HCT116 (cell line): Measurements from ENCODE around the gene OSBPL5. TPM values are rescaled to one million over a fixed set of nuclear protein-coding genes. Genes with fewer than 3 reads are reported as not detected.

ENCODE experiments used
- ATAC-seq: fragments of 200-7000 bp; cut with Tn5 transposase; 2 replicates; pipeline ENCODE4 v1.9.1; 2020; ENCODE audit warnings: mild to moderate bottlenecking, moderate library complexity
- BruUV-seq: library from RNA; stranded (reverse); fragments of 400-500 nt; replicated peaks from 2 replicates; lab custom pipeline; 2021; lab: Mats Ljungman, UMichigan
- CTCF ChIA-PET: fragments of 300-600 bp; sonication (Branson Sonifier 250); formaldehyde crosslinking; loops from one replicate; lab custom pipeline; 2021; ENCODE audit warnings: antibody characterized with exemption; lab: Charles Lee
- POLR2A ChIA-PET: fragments of 300-600, 350-600 bp; sonication (Branson Sonifier 250); formaldehyde crosslinking; loops from one replicate; lab custom pipeline; 2021; ENCODE audit warnings: antibody characterized with exemption; lab: Charles Lee
- RAD21 ChIA-PET, 2 experiments: fragments of 300-600 bp; sonication (Branson Sonifier 250); formaldehyde crosslinking; loops; one replicate each; lab custom pipeline; 2023; ENCODE audit warnings: low total read pairs in 2 of 2; ENCODE audit not compliant: uncharacterized antibody in 2 of 2, unreplicated experiment in 2 of 2, low non-redundant PET in 1 of 2; lab: Charles Lee
- DNase-seq: peaks from one replicate; pipeline ENCODE4 v3.0.0-alpha.2; 2010; ENCODE audit warnings: low read depth, low spot score
- H2AFZ ChIP-seq: fragments of 200-600 bp; shearing (Covaris generic), sonication (generic); 2 replicates; pipeline ENCODE4 v1.6.1; 2017; ENCODE audit warnings: low read depth, mixed run types, mixed read lengths, antibody characterized with exemption, low read length; ENCODE audit not compliant: poor library complexity, severe bottlenecking
- H3K27ac ChIP-seq: 2 replicates; pipeline ENCODE4 v1.5.1; 2012; ENCODE audit warnings: low read depth, low read length
- H3K27me3 ChIP-seq: fragments of 200-600 bp; sonication (generic); 2 replicates; pipeline ENCODE4 v1.6.1; 2016; ENCODE audit warnings: mixed run types, low read length, mixed read lengths; ENCODE audit not compliant: insufficient read depth
- H3K36me3 ChIP-seq, 2 experiments: fragments of 200-500 bp in 1 of 2; fragments of 200-600 bp in 1 of 2; sonication (Bioruptor generic) in 1 of 2; sonication (generic) in 1 of 2; 2 replicates each; pipeline versions ENCODE4 v1.5.1 to v1.6.1; 2014 to 2016; ENCODE audit warnings: low read length in 2 of 2, inconsistent platforms in 1 of 2, mixed read lengths in 1 of 2, mixed run types in 1 of 2; ENCODE audit not compliant: insufficient read depth in 2 of 2, control insufficient read depth in 1 of 2
- H3K4me1 ChIP-seq, 2 experiments: fragments of 200-600 bp in 1 of 2; sonication (generic) in 1 of 2; 2 replicates each; pipeline versions ENCODE4 v1.5.1 to v1.6.1; 2012 to 2017; ENCODE audit warnings: low read length in 2 of 2, inconsistent platforms in 1 of 2, mild to moderate bottlenecking in 1 of 2, mixed read lengths in 1 of 2, mixed run types in 1 of 2, moderate library complexity in 1 of 2; ENCODE audit not compliant: insufficient read depth in 2 of 2, control insufficient read depth in 1 of 2
- H3K4me2 ChIP-seq: fragments of 200-600 bp; sonication (generic); 2 replicates; pipeline ENCODE4 v1.6.1; 2017; ENCODE audit warnings: mixed run types, low read length, mixed read lengths
- H3K4me3 ChIP-seq, 2 experiments: fragments of 200-600 bp in 1 of 2; sonication (generic) in 1 of 2; replicated peaks in 1 of 2; 2 replicates each; pipeline ENCODE4 v1.5.1; 2011 to 2016; ENCODE audit warnings: low read length in 2 of 2, control low read depth in 1 of 2, low read depth in 1 of 2, mild to moderate bottlenecking in 1 of 2, mixed read lengths in 1 of 2, mixed run types in 1 of 2
- H3K79me2 ChIP-seq: fragments of 200-600 bp; sonication (generic); 2 replicates; pipeline ENCODE4 v1.6.1; 2017; ENCODE audit warnings: mild to moderate bottlenecking, mixed run types, low read length, moderate library complexity, mixed read lengths; ENCODE audit not compliant: insufficient read depth
- H3K9ac ChIP-seq: fragments of 200-600 bp; sonication (generic); 2 replicates; pipeline ENCODE4 v1.6.1; 2016; ENCODE audit warnings: low read length, mixed read lengths
- H3K9me2 ChIP-seq: fragments of 200-600 bp; sonication (generic), shearing (Covaris generic); 2 replicates; pipeline ENCODE4 v1.6.1; 2017; ENCODE audit warnings: mixed run types, mild to moderate bottlenecking, moderate library complexity; ENCODE audit not compliant: insufficient read depth
- H3K9me3 ChIP-seq, 2 experiments: fragments of 200-500 bp in 1 of 2; fragments of 200-600 bp in 1 of 2; sonication (Bioruptor generic) in 1 of 2; sonication (generic) in 1 of 2; 2 replicates each; pipeline ENCODE4 v1.6.1; 2014 to 2017; ENCODE audit warnings: low read length in 2 of 2, mixed read lengths in 2 of 2, inconsistent platforms in 1 of 2, low read depth in 1 of 2, mild to moderate bottlenecking in 1 of 2, mixed run types in 1 of 2, moderate library complexity in 1 of 2; ENCODE audit not compliant: control insufficient read depth in 1 of 2, insufficient read depth in 1 of 2
- H4K20me1 ChIP-seq: fragments of 200-600 bp; sonication (generic), shearing (Covaris generic); 2 replicates; pipeline ENCODE4 v1.6.1; 2017; ENCODE audit warnings: mixed run types, mild to moderate bottlenecking, moderate library complexity; ENCODE audit not compliant: insufficient read depth
- ATF3 ChIP-seq: IDR thresholded peaks from 2 replicates; pipeline ENCODE4 v1.6.1; 2012
- CBX3 ChIP-seq: IDR thresholded peaks from 2 replicates; pipeline ENCODE4 v1.6.1; 2012; ENCODE audit warnings: low read depth
- CEBPB ChIP-seq: IDR thresholded peaks from 2 replicates; pipeline ENCODE4 v1.6.1; 2012; ENCODE audit warnings: low read depth
- CTCF ChIP-seq, 3 experiments: fragments of 200-600 bp in 1 of 3; sonication (generic) in 1 of 3; IDR thresholded peaks in 2 of 3; conservative IDR thresholded peaks in 1 of 3; 2 replicates each; pipeline ENCODE4 v1.5.1; 2012 to 2017; ENCODE audit warnings: low read depth in 2 of 3, low read length in 2 of 3, antibody characterized with exemption in 1 of 3, borderline replicate concordance in 1 of 3, control low read depth in 1 of 3, mild to moderate bottlenecking in 1 of 3, mixed read lengths in 1 of 3, mixed run types in 1 of 3, moderate library complexity in 1 of 3; ENCODE audit not compliant: insufficient read depth in 1 of 3
- EGR1 ChIP-seq: IDR thresholded peaks from 2 replicates; pipeline ENCODE4 v1.6.1; 2012; ENCODE audit warnings: low read depth
- EZH2phosphoT487 ChIP-seq: fragments of 200-600 bp; IDR thresholded peaks from 2 replicates; pipeline ENCODE4 v1.6.1; 2018; ENCODE audit warnings: antibody characterized with exemption, borderline replicate concordance
- JUND ChIP-seq: IDR thresholded peaks from 2 replicates; pipeline ENCODE4 v1.6.1; 2012
- POLR2A ChIP-seq: IDR thresholded peaks from 2 replicates; pipeline ENCODE4 v1.7.0; 2011; ENCODE audit warnings: borderline replicate concordance; ENCODE audit not compliant: insufficient read depth, insufficient read length; ENCODE audit errors: extremely low read depth
- POLR2AphosphoS5 ChIP-seq: IDR thresholded peaks from 2 replicates; pipeline ENCODE4 v1.6.1; 2011; ENCODE audit warnings: mild to moderate bottlenecking, low read depth, low read length, moderate library complexity
- RAD21 ChIP-seq: IDR thresholded peaks from 2 replicates; pipeline ENCODE4 v1.6.1; 2012; ENCODE audit warnings: low read depth, mild to moderate bottlenecking
- SP1 ChIP-seq: IDR thresholded peaks from 2 replicates; pipeline ENCODE4 v1.6.1; 2012; ENCODE audit warnings: low read depth
- SRF ChIP-seq: IDR thresholded peaks from 2 replicates; pipeline ENCODE4 v1.6.1; 2012; ENCODE audit warnings: low read depth
- TCF7L2 ChIP-seq: IDR thresholded peaks from 2 replicates; pipeline ENCODE4 v1.7.0; 2011; ENCODE audit warnings: borderline replicate concordance, inconsistent platforms; ENCODE audit not compliant: insufficient read depth, insufficient read length; ENCODE audit errors: extremely low read depth
- intact Hi-C: fragments of 100-400 bp; cut with micrococcal nuclease; formaldehyde crosslinking; loops from 2 replicates; pipeline ENCODE4 v1.10.0; 2022
- total RNA-seq: library from RNA; stranded (reverse); gene quantifications from one replicate; pipeline ENCODE4 v1.2.1, GENCODE V29; 2021; ENCODE audit not compliant: unreplicated experiment

The OSBPL5 gene
- total RNA-seq, 1 experiment from 2014 or later: 44.2 TPM

GRCh38 chr11:3043315-3043871 lies 121.7 kb downstream of the OSBPL5 start (continued):
- TF ChIP-seq POLR2AphosphoS5: no peak
- no peak for TF ChIP-seq CEBPB
- no peak for TF ChIP-seq TCF7L2
- TF ChIP-seq RAD21: no peak
- no peak for TF ChIP-seq EZH2phosphoT487
- TF ChIP-seq SP1: no peak
- TF ChIP-seq EGR1: no peak
- TF ChIP-seq POLR2A: no peak
- TF ChIP-seq JUND: no peak

GRCh38 chr11:3042496-3043314 lies 122.4 kb downstream of the OSBPL5 start:
- POLR2A ChIA-PET: no interaction called here

More at GRCh38 chr11:3042496-3043314, 122.4 kb downstream of the OSBPL5 start:
- no peaks in the 10 kb centered on the region for H3K27me3 ChIP-seq
- intact Hi-C loops: no loop called here
- H3K9ac ChIP-seq: no peak overlapping the region
- peak overlapping the region; percentile 10; the same call in 1 of the 2 replicates for H3K27ac ChIP-seq
- no peak for DNase-seq
- no peak overlapping the region for H3K4me2 ChIP-seq
- peaks cover 55% of the 10 kb centered on the region for H3K79me2 ChIP-seq
- TF ChIP-seq SRF (no peak), TCF7L2 (no peak), RAD21 (no peak), ATF3 (no peak), EGR1 (no peak), EZH2phosphoT487 (no peak), CBX3 (no peak), CTCF (IDR thresholded peaks at IDR 0.05 in 2 of 3, conservative IDR thresholded peaks at IDR 0.05 in 1 of 3; ENCODE audit: borderline replicate concordance in 1 of 3, insufficient read depth in 1 of 3, low read depth in 2 of 3, low read length in 2 of 3) (no peak)
- TF ChIP-seq, all 23 proteins: peak for 0
- Histone ChIP-seq H3K4me3 (no peak overlapping the region), H3K9me3 (no peaks in the 10 kb centered on the region), H3K36me3 (peaks cover 24 to 25% of the 10 kb centered on the region in 2 experiments; a peak in 3 of 4 replicates), H3K9me2 (no peaks in the 10 kb centered on the region), H4K20me1 (no peaks in the 10 kb centered on the region; the same call in 1 of the 2 replicates), H3K4me1 (no peaks in the 10 kb centered on the region; a peak in 1 of 4 replicates), H2AFZ (no peak overlapping the region)
- ChIA-PET RAD21 (no interaction called here), CTCF (no interaction called here)
- ATAC-seq: no peak
- no TSS peak for BruUV-seq
